K562 (cell line): ENCODE data around the gene CEP131. TPM values are rescaled to one million over a fixed set of nuclear protein-coding genes. Genes with fewer than 3 reads are reported as not detected.

Experiments used
- ATAC-seq: fragments of 200-7000 bp; cut with Tn5 transposase; 3 replicates; pipeline ENCODE4 v1.9.1; 2020; ENCODE audit warnings: moderate library complexity
- BruUV-seq: library from RNA; stranded (reverse); fragments of 400-500 nt; replicated peaks from 2 replicates; lab custom pipeline; 2021; lab: Mats Ljungman, UMichigan
- CTCF ChIA-PET: fragments of 300-600 bp; formaldehyde crosslinking; extraction: SDS; loops from one replicate; lab custom pipeline; 2021; ENCODE audit warnings: low intra/inter-chr PET ratio; lab: Yijun Ruan, JAX
- POLR2A ChIA-PET: fragments of 300-600, 350-650 bp; sonication (Branson Sonifier 250); formaldehyde crosslinking; extraction: SDS; loops from one replicate; lab custom pipeline; 2021; ENCODE audit warnings: antibody characterized with exemption, inconsistent platforms; lab: Yijun Ruan, JAX
- DNase-seq, 4 experiments: peaks; one replicate each; pipeline versions ENCODE4 v3.0.0 to v3.0.0-alpha.2; 2011 to 2018; ENCODE audit warnings: low spot score in 3 of 4, mixed read lengths in 3 of 4; ENCODE audit errors: extremely low read depth in 1 of 4
- FAIRE-seq: peaks from 2 replicates; lab custom pipeline; 2011; peaks lifted over from hg19 to GRCh38; lab: Jason Lieb, UNC
- H2AFZ ChIP-seq: 2 replicates; pipeline ENCODE4 v1.6.0; 2011; ENCODE audit warnings: low read depth, low read length, control low read depth, inconsistent platforms
- H3K27ac ChIP-seq: fragments of 200-600 bp; 3 replicates; pipeline ENCODE4 v1.8.0; 2011; ENCODE audit warnings: low read depth, mild to moderate bottlenecking, control low read depth, inconsistent platforms, low read length, moderate library complexity, mixed read lengths; ENCODE audit errors: extremely low read depth
- H3K27me3 ChIP-seq, 2 experiments: fragments of 300-600 bp in 1 of 2; 2 replicates in 1 of 2; 3 replicates in 1 of 2; pipeline versions ENCODE4 v1.6.0 to v1.8.0; 2011; ENCODE audit warnings: inconsistent platforms in 2 of 2, low read length in 2 of 2, mild to moderate bottlenecking in 1 of 2, mixed read lengths in 1 of 2, moderate library complexity in 1 of 2; ENCODE audit not compliant: control insufficient read depth in 2 of 2, insufficient read depth in 2 of 2
- H3K36me3 ChIP-seq: fragments of 300-600 bp; 3 replicates; pipeline ENCODE4 v1.8.0; 2011; ENCODE audit warnings: mild to moderate bottlenecking, low read length, inconsistent platforms; ENCODE audit not compliant: control insufficient read depth, insufficient read depth
- H3K4me1 ChIP-seq, 2 experiments: fragments of 200-600 bp in 1 of 2; replicated peaks in 1 of 2; 2 replicates in 1 of 2; 3 replicates in 1 of 2; pipeline versions ENCODE4 v1.5.1 to v1.8.0; 2011; ENCODE audit warnings: inconsistent platforms in 2 of 2, low read length in 2 of 2, mild to moderate bottlenecking in 1 of 2, mixed read lengths in 1 of 2, moderate library complexity in 1 of 2; ENCODE audit not compliant: control insufficient read depth in 2 of 2, insufficient read depth in 2 of 2
- H3K4me2 ChIP-seq: 2 replicates; pipeline ENCODE4 v1.6.1; 2011; ENCODE audit warnings: low read length, control low read depth, inconsistent platforms, mixed read lengths; ENCODE audit not compliant: insufficient read depth
- H3K4me3 ChIP-seq: fragments of 200-600 bp; sonication (generic), shearing (Covaris generic); 2 replicates; pipeline ENCODE4 v1.5.1; 2016; ENCODE audit warnings: control low read depth, inconsistent platforms
- H3K79me2 ChIP-seq: fragments of 200-600 bp; 3 replicates; pipeline ENCODE4 v1.8.0; 2011; ENCODE audit warnings: low read length, inconsistent platforms; ENCODE audit not compliant: control insufficient read depth, insufficient read depth
- H3K9ac ChIP-seq, 2 experiments: 2 replicates each; pipeline versions ENCODE4 v1.6.0 to v1.6.1; 2011; ENCODE audit warnings: low read depth in 2 of 2, low read length in 2 of 2, control low read depth in 1 of 2, inconsistent platforms in 1 of 2, mild to moderate bottlenecking in 1 of 2, mixed read lengths in 1 of 2; ENCODE audit not compliant: insufficient read depth in 1 of 2
- H3K9me1 ChIP-seq: one replicate; pipeline ENCODE4 v1.6.0; 2011; ENCODE audit warnings: inconsistent platforms, mild to moderate bottlenecking, low read length, moderate library complexity; ENCODE audit not compliant: control insufficient read depth, insufficient read depth
- H3K9me3 ChIP-seq: replicated peaks from 2 replicates; pipeline ENCODE4 v1.5.1; 2011; ENCODE audit warnings: low read depth, low read length, inconsistent platforms; ENCODE audit not compliant: control insufficient read depth, insufficient read depth
- H4K20me1 ChIP-seq: replicated peaks from 2 replicates; pipeline ENCODE4 v1.6.1; 2011; ENCODE audit warnings: low read length, inconsistent platforms, mixed read lengths; ENCODE audit not compliant: control insufficient read depth, insufficient read depth
- ETV5 ChIP-seq: sonication (generic); formaldehyde crosslinking; IDR thresholded peaks from 2 replicates; pipeline ENCODE4 v1.4.0; 2020; ENCODE audit warnings: low read depth, mild to moderate bottlenecking, missing genetic modification reagents
- TCFL5 ChIP-seq: fragments of 250-450 bp; sonication (Bioruptor Pico); conservative IDR thresholded peaks from 2 replicates; pipeline ENCODE4 v1.6.1; 2021; ENCODE audit warnings: mild to moderate bottlenecking, moderate library complexity, matching md5 sums
- WGBS: fragments of 100-300 bp; shearing (Covaris generic); methylation state at CpG from one replicate; pipeline ENCODE4 v1.1.6; 2016; ENCODE audit warnings: low coverage, mixed read lengths; ENCODE audit not compliant: insufficient coverage; ENCODE audit errors: missing lambda C conversion rate; 5-methylcytosine and 5-hydroxymethylcytosine counted together
- in situ Hi-C: fragments of 300-500 bp; cut with MboI; formaldehyde crosslinking; loops from 4 replicates; pipeline ENCODE4 v1.15.0; 2018; ENCODE audit warnings: inconsistent platforms, mixed read lengths
- intact Hi-C: fragments of 100-400 bp; cut with micrococcal nuclease; formaldehyde crosslinking; loops from 2 replicates; pipeline ENCODE4 v1.14.2; 2022
- polyA plus RNA-seq, 8 experiments: library from polyadenylated mRNA; depleted of rRNA in 4 of 8; stranded (reverse) in 5 of 8; unstranded in 3 of 8; fragments of >200 nt; fragmentation: Nextera tagmentation in 2 of 8; fragmentation: Illumina TruSeq in 1 of 8; extraction: Ambion mirVana in 2 of 8; extraction: Trizol in 1 of 8; gene quantifications; 2 replicates each; pipeline versions ENCODE4 v1.2.1 to v1.2.3, GENCODE V29; 2011 to 2014; ENCODE audit warnings: inconsistent platforms in 1 of 8, missing spikeins in 1 of 8
- total RNA-seq, 7 experiments: library from RNA; depleted of rRNA in 6 of 7; stranded (reverse); fragments of >200 nt in 6 of 7; fragmentation: Illumina TruSeq in 2 of 7; extraction: Trizol in 2 of 7; gene quantifications; 2 replicates each; pipeline versions ENCODE4 v1.2.1 to v1.2.3, GENCODE V29; 2011 to 2021; ENCODE audit warnings: low replicate concordance in 1 of 7
- TF ChIP-seq, protein P1 (sequence below): sonication (generic); formaldehyde crosslinking; IDR thresholded peaks from 2 replicates; pipeline ENCODE4 v1.8.0; 2022; ENCODE audit warnings: mild to moderate bottlenecking, missing genetic modification reagents, borderline replicate concordance
- TF ChIP-seq, protein P2 (sequence below): fragments of 200-800 bp; sonication (Bioruptor generic); IDR thresholded peaks from 2 replicates; pipeline ENCODE4 v1.6.1; 2016; ENCODE audit warnings: missing genetic modification characterization, missing compliant biosample characterization

Gene CEP131
- total and polyA plus RNA-seq, 9 of the 15 experiments (the other 6 are each of a cell fraction or from before 2014, with no cell fraction given): 0.24 to 21.2 (median 2.3) TPM

DNA sequence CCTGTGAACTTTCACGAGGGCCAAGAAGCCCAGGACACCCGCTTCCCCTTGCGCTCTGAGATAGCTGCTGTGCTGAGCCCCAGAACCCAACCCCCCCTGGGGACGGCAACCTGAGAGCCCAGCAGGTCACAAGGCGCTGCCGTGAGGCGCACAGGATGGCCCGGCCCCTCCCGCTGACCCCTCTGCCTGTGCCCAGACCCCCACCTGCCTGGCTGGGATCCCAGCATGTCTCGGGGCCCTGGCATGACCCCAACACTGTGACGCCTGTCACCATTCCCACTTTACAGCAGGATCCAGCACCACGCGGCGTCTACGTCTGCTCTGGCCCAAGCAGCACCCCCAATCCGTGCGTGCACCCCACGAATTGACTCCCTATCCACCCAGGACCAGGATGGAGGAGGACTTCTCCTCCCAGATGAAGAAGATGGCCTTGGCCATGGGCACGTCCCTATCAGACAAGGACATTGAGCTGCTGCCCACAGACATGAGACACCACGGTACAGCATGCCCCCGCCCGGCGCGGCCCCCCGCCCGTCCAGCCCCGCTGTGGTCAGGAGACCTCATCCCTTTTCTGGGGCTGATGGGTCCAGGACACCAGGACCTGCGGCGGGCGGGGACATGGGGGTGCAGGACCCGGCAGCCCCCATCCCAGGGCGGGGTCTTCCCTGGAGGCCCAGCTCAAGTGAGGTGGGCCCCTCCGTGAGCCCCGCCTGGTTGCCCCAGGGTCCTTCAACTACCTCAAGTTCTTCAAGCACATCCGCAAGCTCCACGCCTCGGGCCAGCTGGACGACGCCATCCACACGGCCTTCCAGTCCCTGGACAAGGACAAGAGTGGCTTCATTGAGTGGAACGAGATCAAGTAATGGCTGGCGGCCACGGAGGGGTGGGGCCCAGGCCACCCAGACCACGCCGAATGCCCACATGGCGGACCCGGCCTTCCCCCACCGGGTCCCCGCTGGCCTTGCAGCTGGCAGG lies 41.6 kb downstream of the CEP131 start:
- H3K9me3 ChIP-seq: no peaks in the 10 kb centered on the region
- BruUV-seq: no TSS peak
- H3K4me3 ChIP-seq: no peak overlapping the region
- intact Hi-C loops: no loop called here
- POLR2A ChIA-PET: interaction anchor here (0.7 to 1.1 kb wide), 3 partner anchors 10 to 129 kb away, joined by 3 read pairs; no protein-coding TSS in a partner anchor
- FAIRE-seq: no peak
- H3K27ac ChIP-seq: no peak overlapping the region
- no peak for DNase-seq
- no peaks in the 10 kb centered on the region for H3K9me1 ChIP-seq
- no peaks in the 10 kb centered on the region for H3K36me3 ChIP-seq
- no peaks in the 10 kb centered on the region for H3K79me2 ChIP-seq
- CTCF ChIA-PET: no interaction called here
- H3K4me1 ChIP-seq: peaks cover 0 to 51% of the 10 kb centered on the region in 2 experiments; a peak in 2 of 5 replicates
- 11% methylated on average over 32 of the region's 49 CpGs for whole genome bisulfite sequencing
- in situ Hi-C loops: no loop called here
- ATAC-seq: no peak
- H2AFZ ChIP-seq: no peak overlapping the region
- TF ChIP-seq ETV5 (CRISPR knock-in tag): no peak
- H3K27me3 ChIP-seq: peaks cover 18 to 67% of the 10 kb centered on the region in 2 experiments; a peak in 4 of 5 replicates
- H4K20me1 ChIP-seq: no peaks in the 10 kb centered on the region; the same call in 1 of the 2 replicates
- no peak overlapping the region for H3K9ac ChIP-seq
- no peak overlapping the region for H3K4me2 ChIP-seq

DNA sequence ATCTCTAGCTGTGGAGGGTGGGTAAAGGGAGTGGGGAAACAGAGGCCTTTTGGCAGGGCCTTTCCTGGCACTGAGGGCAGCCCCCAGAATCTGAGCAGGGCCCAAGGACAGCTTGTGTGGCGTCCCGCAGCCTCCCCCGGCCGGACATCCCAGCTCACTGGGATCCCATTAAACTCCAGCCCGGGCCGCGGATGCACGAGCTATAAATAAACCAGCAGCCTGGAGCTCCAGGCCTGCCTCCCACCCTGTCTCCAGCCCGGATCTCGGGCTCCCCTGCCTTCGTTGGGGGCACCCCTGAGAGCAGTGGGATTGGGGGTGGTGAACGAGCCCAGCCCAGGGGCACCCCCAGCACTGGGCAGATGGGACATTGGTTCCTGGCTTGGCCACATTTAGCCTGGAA lies 42.9 kb downstream of the CEP131 start:
- no peaks in the 10 kb centered on the region; the same call in 1 of the 2 replicates for H3K9me3 ChIP-seq
- BruUV-seq: no TSS peak
- no peak overlapping the region for H3K4me3 ChIP-seq
- H3K4me2 ChIP-seq: no peak overlapping the region
- 11% methylated on average over 7 of the region's 12 CpGs for WGBS
- FAIRE-seq (no peak), DNase-seq (no peak), ATAC-seq (no peak)
- no peaks in the 10 kb centered on the region; the same call in 1 of the 2 replicates for H4K20me1 ChIP-seq
- no peak overlapping the region for H3K9ac ChIP-seq
- no peaks in the 10 kb centered on the region for H3K36me3 ChIP-seq
- no peak overlapping the region for H3K27ac ChIP-seq
- no peaks in the 10 kb centered on the region for H3K9me1 ChIP-seq
- peaks cover 0 to 48% of the 10 kb centered on the region in 2 experiments; a peak in 2 of 5 replicates for H3K4me1 ChIP-seq
- ChIA-PET CTCF (no interaction called here), POLR2A (interaction anchor here (0.6 to 1.2 kb wide), 4 partner anchors 9 to 136 kb away, joined by 3 to 6 read pairs (median 4); no protein-coding TSS in a partner anchor)
- in situ Hi-C loops (no loop called here), intact Hi-C loops (no loop called here)
- H3K79me2 ChIP-seq: no peaks in the 10 kb centered on the region
- H3K27me3 ChIP-seq: peaks cover 22 to 69% of the 10 kb centered on the region in 2 experiments
- H2AFZ ChIP-seq: no peak overlapping the region
- TF ChIP-seq, protein P1, sequence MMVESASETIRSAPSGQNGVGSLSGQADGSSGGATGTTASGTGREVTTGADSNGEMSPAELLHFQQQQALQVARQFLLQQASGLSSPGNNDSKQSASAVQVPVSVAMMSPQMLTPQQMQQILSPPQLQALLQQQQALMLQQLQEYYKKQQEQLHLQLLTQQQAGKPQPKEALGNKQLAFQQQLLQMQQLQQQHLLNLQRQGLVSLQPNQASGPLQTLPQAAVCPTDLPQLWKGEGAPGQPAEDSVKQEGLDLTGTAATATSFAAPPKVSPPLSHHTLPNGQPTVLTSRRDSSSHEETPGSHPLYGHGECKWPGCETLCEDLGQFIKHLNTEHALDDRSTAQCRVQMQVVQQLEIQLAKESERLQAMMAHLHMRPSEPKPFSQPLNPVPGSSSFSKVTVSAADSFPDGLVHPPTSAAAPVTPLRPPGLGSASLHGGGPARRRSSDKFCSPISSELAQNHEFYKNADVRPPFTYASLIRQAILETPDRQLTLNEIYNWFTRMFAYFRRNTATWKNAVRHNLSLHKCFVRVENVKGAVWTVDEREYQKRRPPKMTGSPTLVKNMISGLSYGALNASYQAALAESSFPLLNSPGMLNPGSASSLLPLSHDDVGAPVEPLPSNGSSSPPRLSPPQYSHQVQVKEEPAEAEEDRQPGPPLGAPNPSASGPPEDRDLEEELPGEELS: no peak
- no peak for TF ChIP-seq TCFL5 (CRISPR knock-in tag)
- TF ChIP-seq, protein P2, sequence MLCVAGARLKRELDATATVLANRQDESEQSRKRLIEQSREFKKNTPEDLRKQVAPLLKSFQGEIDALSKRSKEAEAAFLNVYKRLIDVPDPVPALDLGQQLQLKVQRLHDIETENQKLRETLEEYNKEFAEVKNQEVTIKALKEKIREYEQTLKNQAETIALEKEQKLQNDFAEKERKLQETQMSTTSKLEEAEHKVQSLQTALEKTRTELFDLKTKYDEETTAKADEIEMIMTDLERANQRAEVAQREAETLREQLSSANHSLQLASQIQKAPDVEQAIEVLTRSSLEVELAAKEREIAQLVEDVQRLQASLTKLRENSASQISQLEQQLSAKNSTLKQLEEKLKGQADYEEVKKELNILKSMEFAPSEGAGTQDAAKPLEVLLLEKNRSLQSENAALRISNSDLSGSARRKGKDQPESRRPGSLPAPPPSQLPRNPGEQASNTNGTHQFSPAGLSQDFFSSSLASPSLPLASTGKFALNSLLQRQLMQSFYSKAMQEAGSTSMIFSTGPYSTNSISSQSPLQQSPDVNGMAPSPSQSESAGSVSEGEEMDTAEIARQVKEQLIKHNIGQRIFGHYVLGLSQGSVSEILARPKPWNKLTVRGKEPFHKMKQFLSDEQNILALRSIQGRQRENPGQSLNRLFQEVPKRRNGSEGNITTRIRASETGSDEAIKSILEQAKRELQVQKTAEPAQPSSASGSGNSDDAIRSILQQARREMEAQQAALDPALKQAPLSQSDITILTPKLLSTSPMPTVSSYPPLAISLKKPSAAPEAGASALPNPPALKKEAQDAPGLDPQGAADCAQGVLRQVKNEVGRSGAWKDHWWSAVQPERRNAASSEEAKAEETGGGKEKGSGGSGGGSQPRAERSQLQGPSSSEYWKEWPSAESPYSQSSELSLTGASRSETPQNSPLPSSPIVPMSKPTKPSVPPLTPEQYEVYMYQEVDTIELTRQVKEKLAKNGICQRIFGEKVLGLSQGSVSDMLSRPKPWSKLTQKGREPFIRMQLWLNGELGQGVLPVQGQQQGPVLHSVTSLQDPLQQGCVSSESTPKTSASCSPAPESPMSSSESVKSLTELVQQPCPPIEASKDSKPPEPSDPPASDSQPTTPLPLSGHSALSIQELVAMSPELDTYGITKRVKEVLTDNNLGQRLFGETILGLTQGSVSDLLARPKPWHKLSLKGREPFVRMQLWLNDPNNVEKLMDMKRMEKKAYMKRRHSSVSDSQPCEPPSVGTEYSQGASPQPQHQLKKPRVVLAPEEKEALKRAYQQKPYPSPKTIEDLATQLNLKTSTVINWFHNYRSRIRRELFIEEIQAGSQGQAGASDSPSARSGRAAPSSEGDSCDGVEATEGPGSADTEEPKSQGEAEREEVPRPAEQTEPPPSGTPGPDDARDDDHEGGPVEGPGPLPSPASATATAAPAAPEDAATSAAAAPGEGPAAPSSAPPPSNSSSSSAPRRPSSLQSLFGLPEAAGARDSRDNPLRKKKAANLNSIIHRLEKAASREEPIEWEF (CRISPR knock-in tag): no peak
